ENCODE data around the gene EME2.
"Not testable (repeated sequence)": the region's sequence is repeated elsewhere in the genome, so short reads cannot be mapped to it uniquely, and the experiment has no call there.

EME2 gene, protein sequence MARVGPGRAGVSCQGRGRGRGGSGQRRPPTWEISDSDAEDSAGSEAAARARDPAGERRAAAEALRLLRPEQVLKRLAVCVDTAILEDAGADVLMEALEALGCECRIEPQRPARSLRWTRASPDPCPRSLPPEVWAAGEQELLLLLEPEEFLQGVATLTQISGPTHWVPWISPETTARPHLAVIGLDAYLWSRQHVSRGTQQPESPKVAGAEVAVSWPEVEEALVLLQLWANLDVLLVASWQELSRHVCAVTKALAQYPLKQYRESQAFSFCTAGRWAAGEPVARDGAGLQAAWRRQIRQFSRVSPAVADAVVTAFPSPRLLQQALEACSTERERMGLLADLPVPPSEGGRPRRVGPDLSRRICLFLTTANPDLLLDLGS

GRCh38 chr16:1772362-1772907, at the start of gene EME2:
Gene EME2, plus strand, starts transcription at chr16:1772810. Its CDS starts 418 bp downstream, at chr16:1773228.
- no peak for DNase-seq (ENCODE audit: low spot score)

DNA sequence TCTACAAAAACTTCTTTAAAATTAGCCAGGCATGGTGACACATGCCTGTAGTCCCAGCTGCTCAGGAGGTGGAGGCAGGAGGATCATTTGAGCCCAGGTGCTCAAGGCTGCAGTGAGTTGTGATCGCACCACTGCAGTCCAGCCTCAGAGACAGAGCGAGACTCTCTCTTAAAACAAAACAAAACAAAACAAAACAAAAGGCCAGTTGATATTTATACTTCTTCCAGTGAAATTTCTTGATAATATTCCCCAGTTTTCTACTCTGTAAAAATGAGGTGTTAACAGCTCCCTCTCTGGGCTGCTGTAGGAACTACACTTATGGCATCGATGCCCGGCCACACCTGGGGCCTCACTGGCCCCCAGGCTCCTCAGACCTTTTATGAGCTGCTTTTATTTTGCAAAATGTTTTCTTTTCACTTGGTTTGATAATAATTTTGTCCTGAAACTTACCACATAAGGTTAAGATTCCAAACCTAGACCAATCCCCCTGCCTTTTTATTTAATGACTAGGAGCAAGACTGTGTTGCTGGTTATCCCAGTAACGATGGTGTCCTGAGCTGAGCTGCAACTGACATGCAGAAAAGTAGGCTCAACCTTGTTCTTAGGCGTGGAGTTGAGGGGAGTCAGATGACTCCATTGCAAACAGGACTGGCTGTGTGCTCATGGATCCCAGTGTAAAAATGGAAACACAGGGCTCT, 49.0 kb upstream of the EME2 start:
- no peak for DNase-seq (ENCODE audit: low spot score)

DNA sequence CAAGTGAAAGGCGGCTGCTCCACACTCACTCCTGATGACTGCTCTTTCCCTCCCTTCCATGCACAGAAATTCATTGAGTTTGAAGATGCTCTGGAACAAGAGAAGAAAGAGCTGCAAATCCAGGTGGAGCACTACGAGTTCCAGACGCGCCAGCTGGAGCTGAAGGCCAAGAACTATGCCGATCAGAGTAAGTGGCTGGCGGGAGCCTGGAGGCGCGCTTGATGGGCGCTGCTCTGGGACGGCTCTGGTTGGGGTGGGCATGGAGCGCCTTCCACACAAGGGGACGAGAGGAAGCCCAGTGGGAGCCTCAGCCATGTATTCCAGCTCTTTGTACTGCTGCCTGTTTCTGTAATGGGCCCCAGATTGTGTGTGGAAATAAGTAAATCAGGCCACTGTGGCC, 48.1 kb upstream of the EME2 start:
- no peak for DNase-seq (ENCODE audit: low spot score)

GRCh38 chr16:1726661-1727502, 45.7 kb upstream of the EME2 start:
- DNase-seq (ENCODE audit: low spot score), result no peak

DNA sequence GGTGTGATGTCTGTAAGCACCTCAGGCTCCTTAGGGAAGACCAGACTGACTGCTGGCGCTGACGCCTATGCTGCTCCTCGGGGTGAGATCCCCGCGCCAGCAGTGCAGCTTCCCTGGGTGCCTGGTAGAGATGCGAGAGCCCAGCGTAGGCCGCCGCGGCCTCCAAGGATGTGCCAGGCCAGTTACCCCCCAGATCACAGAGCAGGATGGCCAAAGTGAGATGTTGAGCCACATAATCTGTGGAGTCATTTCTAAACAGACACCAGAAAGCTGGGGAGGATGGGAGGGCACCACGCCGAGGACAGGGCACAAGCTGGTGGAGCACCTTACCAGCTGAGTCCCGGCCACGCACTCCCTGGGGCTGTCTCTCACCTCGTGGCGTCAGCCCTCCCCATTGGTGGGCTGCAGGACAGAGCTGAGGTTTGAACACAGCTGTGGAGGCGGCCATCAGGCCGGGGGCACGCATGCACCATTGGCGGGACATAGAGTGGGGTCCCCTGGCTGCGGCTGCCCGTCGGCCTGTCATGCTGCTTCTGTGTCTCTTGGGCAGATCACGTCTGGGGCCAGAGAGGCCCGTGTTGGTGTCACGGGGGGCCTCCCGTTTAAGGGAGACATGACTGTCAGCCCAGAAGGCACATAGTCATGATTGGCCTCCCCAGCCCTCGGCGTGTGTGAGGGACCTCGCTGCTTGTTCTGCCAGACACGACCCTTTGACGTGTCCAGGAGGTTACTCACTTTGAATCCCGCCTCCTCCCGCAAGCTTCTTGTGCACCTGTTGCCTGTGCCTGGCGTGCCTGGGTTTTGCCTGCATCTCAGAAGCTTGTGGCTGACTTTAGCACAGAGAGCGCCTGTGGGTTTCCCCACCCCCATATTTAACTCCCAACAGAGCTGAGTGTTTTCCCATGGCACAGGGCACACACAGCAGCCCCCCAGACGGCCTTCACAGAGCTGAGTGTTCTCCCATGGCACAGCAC, 44.7 kb upstream of the EME2 start:
- DNase-seq (ENCODE audit: low spot score), result no peak

- DNase-seq (ENCODE audit: low spot score), result no peak
Measured at GRCh38 chr16:1729026-1729425, 43.6 kb upstream of the EME2 start.

DNA sequence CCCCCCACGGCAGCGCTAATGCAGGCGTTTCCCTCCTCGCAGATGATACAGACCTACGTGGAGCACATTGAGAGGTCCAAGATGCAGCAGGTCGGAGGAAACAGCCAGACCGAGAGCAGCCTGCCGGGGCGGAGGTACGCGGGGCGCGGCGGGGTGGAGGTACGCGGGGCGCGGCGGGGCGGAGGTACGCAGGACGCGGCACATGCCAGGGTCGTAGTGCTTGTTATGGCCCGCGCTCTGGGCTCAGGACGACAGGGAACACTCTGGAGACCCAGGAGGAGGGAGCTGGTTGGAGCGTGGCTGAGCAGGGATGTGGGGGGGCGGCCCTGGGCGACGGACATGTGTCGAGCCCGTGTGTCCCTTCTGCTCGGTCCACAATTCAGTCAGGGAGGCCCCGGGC, 43.2 kb upstream of the EME2 start:
- no peak for DNase-seq (ENCODE audit: low spot score)

GRCh38 chr16:1731073-1731472, 41.5 kb upstream of the EME2 start:
- no peak for DNase-seq (ENCODE audit: low spot score)

DNA sequence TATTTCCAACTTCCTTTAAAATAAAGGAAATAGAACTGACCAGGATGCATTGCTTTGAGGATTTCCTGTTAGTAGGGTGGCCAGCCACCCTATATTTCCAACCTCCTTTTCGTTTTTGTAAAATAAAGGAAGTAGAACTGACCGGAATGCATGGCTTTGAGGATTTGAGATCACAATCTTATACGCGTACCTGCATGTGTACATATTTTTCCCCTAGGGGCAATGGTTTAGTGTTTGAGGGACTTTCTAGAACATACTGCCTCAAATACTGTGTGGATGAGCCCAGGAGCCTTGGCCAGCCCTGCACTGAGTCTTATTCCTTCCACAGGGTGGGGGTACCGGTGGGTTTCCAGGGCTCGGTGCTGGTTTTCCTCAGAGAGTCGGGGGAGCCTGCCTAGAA, 41.0 kb upstream of the EME2 start:
- no peak for DNase-seq (ENCODE audit: low spot score)

DNA sequence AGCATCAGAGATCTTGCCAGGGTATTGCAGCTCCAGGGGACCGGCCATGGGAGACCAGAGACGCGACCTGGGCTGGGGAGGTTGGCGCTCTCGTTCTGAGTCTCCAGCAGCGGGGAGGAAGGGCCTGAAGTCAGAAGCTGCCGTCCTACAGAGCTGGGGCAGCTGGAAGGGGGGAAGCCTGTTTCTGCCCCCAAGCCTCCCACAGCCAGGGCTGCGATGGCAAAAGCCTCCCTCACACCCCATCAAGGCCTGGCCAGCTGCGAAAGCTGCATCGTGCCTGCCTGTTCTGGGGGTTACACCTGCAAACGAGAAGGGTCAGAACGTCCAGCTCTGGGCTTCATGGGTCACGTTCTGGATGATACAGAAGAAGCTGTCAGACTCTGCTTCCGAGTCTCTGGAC, 40.5 kb upstream of the EME2 start:
- DNase-seq (ENCODE audit: low spot score), result no peak

DNA sequence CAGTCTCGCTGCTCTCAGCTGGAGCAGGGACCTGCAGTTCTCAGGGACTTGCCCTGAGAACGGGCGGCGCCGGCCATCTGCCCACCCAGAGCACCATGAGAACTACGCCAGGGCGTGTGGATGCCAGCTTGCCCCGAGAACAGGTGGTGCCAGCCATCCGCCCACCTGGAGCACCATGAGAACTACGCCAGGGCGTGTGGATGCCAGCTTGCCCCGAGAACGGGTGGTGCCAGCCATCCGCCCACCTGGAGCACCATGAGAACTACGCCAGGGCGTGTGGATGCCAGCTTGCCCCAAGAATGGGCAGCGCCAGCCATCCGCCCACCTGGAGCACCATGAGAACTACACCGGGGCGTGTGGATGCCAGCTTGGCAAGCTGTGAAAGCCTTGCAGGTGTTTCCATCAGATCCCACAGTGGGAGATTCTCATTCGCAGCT, 40.0 kb upstream of the EME2 start:
- not testable (repeated sequence) for DNase-seq (ENCODE audit: low spot score)

DNA sequence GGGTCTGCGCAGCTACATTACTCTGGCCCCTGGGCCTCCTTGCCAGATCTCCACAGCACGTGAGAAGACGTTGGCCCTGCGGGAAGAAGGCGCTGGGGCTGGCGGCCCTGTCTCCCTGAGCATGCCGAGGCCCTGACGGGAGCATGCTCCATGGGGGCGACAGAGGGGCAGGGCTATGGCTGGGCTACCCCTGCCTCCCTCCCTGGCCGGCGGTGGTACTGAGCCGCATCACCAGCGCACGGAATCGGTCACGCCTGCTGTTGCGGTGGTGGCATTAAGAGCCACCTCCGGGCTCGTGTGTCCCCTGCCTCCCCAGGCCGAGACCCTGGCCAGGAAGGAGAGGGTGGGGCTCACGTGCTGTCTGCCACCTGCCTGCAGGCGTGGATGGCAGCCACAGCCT, 38.5 kb upstream of the EME2 start:
- DNase-seq (ENCODE audit: low spot score), result no peak

- DNase-seq (ENCODE audit: low spot score), result no peak
Measured at GRCh38 chr16:1734816-1735215, 37.8 kb upstream of the EME2 start.

- DNase-seq (ENCODE audit: low spot score), result no peak
Measured at GRCh38 chr16:1740234-1740633, 32.4 kb upstream of the EME2 start.

DNA sequence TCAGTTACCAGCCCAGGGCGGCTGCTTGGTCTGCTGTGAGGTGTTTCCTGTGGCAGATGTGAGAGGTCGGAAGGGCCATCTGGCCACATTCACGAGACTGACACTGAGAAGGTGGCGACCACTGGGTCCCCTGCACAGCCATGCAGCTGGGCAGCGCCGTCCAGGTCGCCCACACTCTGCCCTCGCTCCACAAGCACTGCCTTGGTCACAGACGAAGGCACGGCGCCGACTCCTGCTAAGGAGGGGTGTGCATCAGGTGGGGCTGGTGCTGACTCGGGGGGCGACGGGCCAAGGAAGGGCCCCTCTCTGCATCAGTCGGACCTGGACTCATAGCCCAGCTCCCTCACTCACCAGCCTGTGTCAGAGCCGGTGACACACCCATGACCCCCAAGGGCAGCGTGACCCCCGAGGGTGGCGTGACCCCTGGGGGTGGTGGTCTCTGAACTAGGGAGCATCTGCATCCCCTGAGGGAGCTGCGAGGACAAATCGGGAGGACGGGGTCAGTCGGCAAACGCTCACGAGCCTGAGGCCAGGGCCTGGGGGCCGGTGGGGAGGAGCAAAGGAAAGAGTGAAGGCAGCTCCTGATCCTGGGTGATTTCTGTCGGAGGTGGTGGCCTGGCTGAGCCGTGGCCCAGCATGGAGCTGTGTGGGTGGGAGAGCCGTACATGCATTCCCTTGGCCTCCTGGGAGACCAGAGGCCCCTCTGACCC, 31.7 kb upstream of the EME2 start:
- DNase-seq (ENCODE audit: low spot score), result no peak

- no peak for DNase-seq (ENCODE audit: low spot score)
Measured at GRCh38 chr16:1741553-1742165, 31.0 kb upstream of the EME2 start.

GRCh38 chr16:1743376-1744337, 29.0 kb upstream of the EME2 start:
- no peak for DNase-seq (ENCODE audit: low spot score)

GRCh38 chr16:1744338-1744840, 28.2 kb upstream of the EME2 start:
- no peak for DNase-seq (ENCODE audit: low spot score)
